Choroid plexus epithelial cell (primary cell): ENCODE results near the gene GLS.
A peak's percentile ranks its signal among the peaks of the same experiment; 100 is the strongest.

ENCODE experiments used
- DNase-seq: peaks from one replicate; pipeline ENCODE4 v3.0.0-alpha.2; 2010; ENCODE audit warnings: low read depth
- H3K4me3 ChIP-seq: 2 replicates; pipeline ENCODE4 v1.5.1; 2011; ENCODE audit warnings: low read depth, mild to moderate bottlenecking, control low read depth, low read length, moderate library complexity
- TF ChIP-seq, protein P1 (sequence below): conservative IDR thresholded peaks from 2 replicates; pipeline ENCODE4 v1.5.1; 2011; ENCODE audit warnings: low read depth, mild to moderate bottlenecking, control low read depth, inconsistent platforms, low read length, moderate library complexity

The GLS gene

DNA sequence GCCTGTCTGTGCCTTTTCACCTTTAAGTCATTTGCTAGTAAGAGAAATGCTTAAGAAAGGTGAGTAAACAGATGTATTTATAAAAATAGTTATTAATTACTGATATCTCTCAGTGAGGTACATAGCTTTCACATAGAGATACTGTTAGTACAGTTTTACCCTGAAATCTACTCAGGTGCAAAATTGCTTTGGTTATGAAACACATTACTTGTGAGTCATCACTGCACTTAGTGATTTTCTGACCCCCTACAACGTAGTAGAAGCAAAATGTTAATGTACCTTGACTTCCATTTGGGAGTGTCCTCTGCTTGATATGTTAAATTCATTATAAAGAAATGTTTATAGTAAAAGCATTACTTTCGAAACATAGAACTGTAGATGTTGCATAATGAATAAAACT is 6.5 kb downstream of the GLS start:
- H3K4me3 ChIP-seq = no peak overlapping the region
- TF ChIP-seq, protein P1, sequence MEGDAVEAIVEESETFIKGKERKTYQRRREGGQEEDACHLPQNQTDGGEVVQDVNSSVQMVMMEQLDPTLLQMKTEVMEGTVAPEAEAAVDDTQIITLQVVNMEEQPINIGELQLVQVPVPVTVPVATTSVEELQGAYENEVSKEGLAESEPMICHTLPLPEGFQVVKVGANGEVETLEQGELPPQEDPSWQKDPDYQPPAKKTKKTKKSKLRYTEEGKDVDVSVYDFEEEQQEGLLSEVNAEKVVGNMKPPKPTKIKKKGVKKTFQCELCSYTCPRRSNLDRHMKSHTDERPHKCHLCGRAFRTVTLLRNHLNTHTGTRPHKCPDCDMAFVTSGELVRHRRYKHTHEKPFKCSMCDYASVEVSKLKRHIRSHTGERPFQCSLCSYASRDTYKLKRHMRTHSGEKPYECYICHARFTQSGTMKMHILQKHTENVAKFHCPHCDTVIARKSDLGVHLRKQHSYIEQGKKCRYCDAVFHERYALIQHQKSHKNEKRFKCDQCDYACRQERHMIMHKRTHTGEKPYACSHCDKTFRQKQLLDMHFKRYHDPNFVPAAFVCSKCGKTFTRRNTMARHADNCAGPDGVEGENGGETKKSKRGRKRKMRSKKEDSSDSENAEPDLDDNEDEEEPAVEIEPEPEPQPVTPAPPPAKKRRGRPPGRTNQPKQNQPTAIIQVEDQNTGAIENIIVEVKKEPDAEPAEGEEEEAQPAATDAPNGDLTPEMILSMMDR = no peak
- DNase-seq = peak; percentile 52

DNA sequence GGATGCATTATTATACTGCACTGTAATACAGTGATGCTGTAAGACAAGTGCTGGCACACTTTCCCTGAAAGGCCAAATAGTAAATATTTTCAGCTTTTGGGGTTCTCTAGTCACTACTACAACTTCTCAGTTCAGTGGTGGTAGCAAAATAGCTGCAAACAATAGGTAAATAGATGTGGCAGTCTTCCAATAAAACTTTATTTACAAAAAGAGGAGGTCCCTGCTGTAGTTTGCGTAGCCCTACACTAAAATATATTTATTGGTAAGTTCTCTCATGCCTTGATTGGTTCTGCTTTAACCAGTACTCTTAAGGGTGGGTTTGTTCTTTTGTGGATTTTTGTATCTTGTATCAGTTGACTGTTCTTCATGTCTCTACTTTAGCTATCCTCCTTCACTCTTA is 7.8 kb downstream of the GLS start:
- H3K4me3 ChIP-seq = no peak overlapping the region
- DNase-seq = no peak
- TF ChIP-seq, protein P1 = no peak

DNA sequence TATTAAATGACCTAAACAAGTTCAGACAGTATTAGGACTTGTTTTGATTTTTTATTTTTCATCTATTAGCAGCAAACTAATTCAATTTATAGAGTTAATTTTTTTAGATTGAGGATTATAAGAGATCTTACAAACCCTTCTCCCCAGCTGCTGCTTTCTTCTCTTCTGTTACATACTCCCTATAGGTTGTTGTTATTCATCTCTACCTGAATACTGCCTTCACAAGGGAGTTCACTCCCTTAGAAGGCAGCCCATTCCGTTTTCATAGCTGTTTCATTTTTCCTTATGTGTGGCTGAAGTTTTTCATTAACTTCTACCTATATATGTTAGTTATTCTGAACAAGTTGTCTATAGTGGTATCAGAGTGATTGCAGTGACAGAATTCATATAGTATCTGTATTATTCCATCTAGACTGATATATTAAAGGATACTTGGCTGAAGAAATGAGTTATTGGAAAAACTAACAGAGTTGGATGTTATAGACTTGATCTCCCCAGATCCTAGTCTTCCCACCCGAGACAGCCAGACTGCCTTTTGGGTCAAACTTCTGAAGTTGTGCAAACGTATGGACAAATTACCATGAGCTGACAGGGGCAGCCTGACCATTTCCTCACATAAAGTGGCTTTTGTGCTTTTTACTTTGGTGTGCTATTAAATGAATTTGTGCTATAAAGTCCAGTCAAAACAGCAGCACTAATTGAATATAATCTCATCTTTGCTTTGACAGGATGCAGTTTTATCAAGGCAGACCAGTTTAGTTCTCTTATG is 8.7 kb downstream of the GLS start:
- TF ChIP-seq, protein P1 = no peak
- no peak for DNase-seq
- H3K4me3 ChIP-seq = no peak overlapping the region

DNA sequence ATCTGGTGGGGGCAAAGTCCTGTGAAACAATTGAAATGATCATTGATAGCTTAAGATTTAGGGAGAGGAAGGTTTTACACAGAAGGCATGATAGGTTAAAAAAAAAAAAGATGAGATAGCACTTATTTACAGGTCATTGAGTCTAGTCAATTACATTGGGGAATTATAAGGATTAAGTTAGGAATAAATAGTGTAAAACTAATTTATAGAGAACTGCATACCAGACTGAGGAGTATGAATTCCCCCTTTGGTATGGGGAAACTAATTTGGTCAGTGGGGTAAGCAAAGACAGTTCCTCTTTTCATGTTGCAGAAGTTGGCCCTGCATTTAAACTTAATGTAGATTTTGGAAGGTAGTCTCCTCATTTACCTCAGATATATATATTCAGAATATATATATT is 10.8 kb downstream of the GLS start:
- H3K4me3 ChIP-seq = no peak overlapping the region
- TF ChIP-seq, protein P1 = no peak
- DNase-seq = no peak

DNA sequence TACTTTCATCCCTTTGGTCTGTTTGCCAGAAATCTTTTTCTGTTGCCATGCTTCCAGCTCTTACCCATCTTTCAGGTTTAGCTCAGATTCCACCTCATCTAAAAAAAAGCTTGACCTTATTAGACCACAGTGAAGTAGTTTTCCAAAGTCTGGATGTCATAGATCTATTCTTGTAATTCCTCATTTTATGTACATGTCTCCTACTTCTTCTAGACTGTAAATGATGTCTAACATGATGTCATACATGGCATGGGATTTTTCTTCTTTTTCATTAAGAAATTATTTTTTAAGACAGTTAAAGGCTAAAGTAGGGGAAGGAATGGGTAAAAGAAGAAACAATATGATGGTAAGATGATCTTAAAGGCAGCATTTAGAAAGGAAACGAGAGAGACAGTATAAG is 11.3 kb downstream of the GLS start:
- TF ChIP-seq, protein P1 = no peak
- no peak overlapping the region for H3K4me3 ChIP-seq
- DNase-seq = no peak

DNA sequence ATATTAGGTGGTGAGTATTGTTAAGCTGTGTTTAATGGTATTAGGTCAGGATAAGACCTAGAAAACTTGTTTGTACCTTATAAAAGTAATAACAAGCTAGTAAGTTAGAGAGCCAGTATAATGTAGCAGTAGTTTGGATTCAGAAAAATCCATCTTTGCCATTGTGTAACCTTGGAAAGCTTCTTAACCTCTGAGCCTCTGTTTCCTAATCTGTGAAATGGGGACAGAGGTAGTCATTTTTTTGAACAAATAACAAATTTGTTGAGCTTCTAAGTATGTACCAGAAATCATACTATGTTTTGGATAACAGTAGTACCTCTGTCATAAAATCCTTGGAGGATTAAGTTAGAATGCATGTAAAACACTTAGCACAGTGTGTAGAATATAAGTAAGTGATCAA is 12.5 kb downstream of the GLS start:
- H3K4me3 ChIP-seq = no peak overlapping the region
- DNase-seq = no peak

DNA sequence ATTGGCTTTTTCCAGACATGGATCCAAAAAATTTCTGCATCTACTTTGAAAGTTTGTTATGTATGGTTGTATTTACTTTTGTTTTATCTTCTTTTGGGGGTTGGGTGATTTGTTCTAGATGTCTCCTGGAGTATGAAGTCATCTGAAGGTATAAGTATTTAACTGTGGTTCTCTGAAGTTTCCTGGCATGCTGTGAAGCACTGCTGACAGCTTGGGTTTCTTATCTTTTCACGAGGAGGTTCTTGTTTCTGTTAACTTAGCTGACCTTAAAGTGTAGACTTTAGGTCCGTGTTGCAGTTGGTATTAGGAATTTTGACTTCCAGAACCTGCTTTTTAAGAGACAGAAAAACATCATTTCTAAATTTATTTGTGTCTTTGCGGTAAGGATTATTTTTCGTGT is 15.9 kb downstream of the GLS start:
- no peak overlapping the region for H3K4me3 ChIP-seq
- TF ChIP-seq, protein P1 = no peak
- DNase-seq = peak; percentile 66

More for the DNA sequence above, 12.5 kb downstream of the GLS start:
- TF ChIP-seq, protein P1 = no peak
